Activated CD4-positive, alpha-beta T cell treated with anti-CD3 and anti-CD28 coated beads for 1 hour (primary cell): Measurements from ENCODE around the gene COL28A1.
"Not testable (repeated sequence)": the region's sequence is repeated elsewhere in the genome, so short reads cannot be mapped to it uniquely, and the experiment has no call there.

ENCODE experiments used
- DNase-seq: peaks from one replicate; pipeline ENCODE4 v3.0.0-alpha.2; 2020

The COL28A1 gene

DNA sequence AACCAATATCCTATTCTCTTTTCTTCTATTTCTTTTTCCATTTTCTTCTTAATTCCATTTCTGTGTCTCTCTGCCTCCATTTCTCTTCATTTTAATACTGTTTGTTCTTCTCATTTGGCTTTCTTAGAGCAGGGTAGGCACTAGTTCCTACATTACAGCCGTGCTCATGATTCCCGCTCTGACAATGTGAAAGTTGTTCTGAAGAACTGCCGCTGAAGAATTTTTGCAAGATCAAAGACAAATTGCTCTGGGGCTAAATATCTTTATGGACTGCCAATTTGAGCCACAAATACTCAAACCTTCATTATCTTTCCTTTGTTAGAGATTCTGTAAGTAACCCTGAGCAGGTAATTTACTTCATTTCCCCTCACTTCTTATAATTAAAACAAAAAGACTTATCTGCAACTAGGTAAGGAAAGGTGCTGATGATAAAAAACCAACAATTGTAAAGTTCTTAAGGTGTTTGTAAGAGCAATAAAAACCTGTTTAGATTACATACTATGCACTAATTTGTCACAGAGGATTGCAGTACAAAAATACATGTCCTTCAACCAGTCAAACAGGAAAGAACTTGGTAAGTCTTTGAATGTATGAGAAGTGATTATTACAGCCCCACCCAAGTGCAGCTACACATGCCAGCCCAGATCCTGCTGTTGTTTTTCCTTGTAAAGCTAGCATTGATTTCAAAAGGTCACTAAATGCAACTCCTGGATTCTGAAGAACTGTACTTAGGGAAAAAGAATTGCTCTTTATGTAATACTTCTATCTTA, 127.5 kb downstream of the COL28A1 start:
- no peak for DNase-seq

DNA sequence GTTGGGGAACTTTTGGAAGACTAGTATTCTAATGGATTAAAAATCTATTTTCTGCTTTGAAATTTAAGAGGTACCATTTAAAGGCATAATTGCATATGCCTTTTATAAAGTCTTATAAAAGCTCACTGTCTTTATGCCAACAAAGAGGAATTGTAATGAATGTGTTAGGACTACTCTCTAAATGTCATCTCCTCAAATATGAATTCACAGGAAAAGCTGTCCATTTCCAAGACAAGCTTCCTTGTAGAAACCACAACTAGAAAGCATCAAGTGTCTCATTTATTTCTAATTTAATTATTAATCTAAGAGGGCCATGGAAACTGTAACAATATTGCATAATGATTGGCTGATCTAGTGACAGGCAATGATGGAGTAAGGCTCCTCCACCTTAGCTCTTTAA, 130.2 kb downstream of the COL28A1 start:
- no peak for DNase-seq

- no peak for DNase-seq
Observed at GRCh38 chr7:7399707-7400106, 136.0 kb downstream of the COL28A1 start.

- no peak for DNase-seq
Observed at GRCh38 chr7:7395785-7396184, 139.9 kb downstream of the COL28A1 start.

DNA sequence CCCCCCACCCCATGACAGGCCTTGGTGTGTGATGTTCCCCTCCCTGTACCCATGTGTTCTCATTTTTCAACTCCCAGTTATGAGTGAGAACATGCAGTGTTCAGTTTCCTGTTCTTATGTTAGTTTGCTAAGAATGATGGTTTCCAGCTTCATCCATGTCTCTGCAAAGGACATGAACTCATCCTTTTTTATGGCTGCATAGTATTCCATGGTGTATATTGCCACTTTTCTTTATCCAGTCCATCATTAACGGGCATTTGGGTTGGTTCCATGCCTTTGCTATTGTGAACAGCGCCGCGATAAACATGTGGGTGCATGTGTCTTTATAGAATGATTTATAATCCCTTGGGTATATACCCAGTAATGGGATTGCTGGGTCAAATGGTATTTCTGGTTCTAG, 147.5 kb downstream of the COL28A1 start:
- DNase-seq = not testable (repeated sequence)

GRCh38 chr7:7385421-7385820, 150.3 kb downstream of the COL28A1 start:
- no peak for DNase-seq

DNA sequence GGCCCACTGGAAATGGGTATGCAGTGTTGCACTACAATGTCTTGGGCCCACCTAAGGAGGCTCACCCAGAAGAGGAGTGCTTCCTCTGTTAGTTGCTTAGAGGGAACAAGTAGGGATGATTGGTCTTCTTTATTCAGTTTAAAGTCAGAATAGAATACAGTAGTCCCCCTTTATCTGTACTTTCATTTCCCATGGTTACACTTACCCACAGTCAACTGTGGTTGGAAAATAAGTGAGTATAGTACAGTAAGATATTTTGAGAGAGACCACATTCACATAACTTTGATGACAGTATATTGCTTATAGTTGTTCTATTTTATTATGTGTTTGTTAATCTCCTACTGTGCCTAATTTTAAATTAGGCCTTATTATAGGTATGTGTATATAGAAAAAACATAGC, 151.4 kb downstream of the COL28A1 start:
- no peak for DNase-seq

DNA sequence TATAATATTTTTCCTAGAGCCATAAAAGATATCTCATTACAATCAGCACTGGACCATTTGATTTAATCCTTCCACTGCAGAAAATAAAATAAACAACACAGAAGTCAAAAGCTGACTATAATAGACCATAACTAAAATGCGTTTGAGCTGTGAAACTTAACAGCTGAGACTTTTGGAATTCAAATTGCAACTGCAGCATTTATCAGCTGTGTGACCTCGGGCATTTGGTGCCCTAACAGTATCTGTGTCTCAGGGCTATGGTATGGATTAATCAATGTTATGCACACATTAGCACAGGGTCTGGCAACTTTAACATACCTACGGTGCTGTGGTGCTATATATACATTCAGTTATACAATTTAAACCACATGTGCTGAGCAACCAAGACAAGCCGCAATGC, 160.1 kb downstream of the COL28A1 start:
- no peak for DNase-seq

DNA sequence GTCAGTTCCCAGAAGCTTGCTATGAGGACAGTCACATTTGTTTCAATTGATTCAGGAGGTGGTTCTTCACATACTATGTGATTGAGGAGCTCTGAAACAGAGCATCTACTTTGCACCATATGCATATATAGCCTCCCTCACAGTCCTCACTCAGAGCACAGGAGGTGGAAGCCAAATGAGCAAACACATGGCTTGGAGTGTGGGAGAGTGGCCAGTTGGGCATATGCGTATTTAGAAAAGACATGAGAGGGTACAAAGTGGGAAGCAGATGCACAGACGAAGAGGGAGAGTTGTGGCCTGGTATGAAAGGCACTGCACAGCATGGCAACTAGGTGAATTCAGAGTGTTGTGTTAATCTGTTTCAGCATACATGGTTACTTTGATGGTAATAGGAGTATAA, 165.6 kb downstream of the COL28A1 start:
- DNase-seq = no peak

- no peak for DNase-seq
Observed at GRCh38 chr7:7369134-7369533, 166.5 kb downstream of the COL28A1 start.

GRCh38 chr7:7354674-7355073, 181.0 kb downstream of the COL28A1 start:
- DNase-seq = no peak

DNA sequence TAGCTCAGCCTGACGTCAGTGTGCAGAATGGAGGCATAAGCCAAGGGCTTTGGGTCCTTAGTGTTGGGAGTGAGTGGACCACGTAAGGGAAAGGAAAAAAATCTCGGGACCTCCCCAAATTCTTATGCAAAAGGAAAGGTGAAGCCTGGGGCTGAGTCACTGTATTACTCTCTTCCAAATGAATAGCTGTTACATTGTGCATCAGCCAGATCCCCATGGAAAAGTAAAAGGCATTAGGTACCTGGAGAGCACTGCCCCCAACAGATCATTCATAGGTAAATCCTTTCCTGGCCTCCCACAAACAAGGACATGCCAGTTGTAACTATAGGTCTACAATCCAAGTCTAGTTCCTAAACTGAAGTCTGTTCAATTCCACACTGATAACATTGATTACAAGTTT, 182.8 kb downstream of the COL28A1 start:
- DNase-seq = no peak

DNA sequence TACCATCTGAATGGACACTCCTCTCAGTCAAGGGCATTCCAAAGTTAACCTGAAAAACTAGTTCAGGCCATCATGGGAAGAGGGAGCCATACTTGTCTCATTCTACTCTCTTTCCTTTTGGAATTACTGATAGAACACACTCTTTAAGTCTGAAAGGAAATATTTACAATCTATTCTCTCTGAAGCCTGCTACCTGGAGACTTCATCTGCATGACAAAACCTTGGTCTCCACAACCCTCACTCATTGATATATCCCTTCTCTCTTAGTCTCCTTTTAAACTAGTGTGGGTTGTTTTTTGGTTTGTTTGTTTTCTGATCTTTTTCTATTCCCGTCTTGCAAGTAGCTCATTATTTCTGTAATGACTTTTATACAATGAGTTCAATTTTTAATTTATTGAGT, 183.8 kb downstream of the COL28A1 start:
- DNase-seq = no peak

- DNase-seq = no peak
Observed at GRCh38 chr7:7351156-7351555, 184.5 kb downstream of the COL28A1 start.

GRCh38 chr7:7349156-7349555, 186.5 kb downstream of the COL28A1 start:
- no peak for DNase-seq

DNA sequence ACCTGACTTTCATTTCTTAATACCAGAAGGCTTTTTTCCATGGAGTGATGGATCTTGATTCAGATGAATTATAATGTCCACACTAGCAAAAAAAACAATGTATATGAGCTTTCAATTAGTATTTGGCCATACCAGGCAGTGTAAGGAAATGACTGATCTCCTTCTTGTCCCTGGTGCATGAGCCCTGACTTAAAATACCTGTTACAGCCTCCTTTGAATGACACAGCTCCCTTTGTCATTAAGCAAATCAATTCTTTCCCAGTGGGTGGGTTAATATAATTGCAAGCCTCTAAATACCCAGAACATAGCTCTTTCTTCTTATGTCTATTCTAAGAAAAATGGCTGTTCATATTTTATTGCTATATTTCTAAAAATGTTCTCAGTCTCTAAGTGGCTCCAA, 188.6 kb downstream of the COL28A1 start:
- DNase-seq = no peak

- DNase-seq = no peak
Observed at GRCh38 chr7:7344583-7344982, 191.1 kb downstream of the COL28A1 start.

DNA sequence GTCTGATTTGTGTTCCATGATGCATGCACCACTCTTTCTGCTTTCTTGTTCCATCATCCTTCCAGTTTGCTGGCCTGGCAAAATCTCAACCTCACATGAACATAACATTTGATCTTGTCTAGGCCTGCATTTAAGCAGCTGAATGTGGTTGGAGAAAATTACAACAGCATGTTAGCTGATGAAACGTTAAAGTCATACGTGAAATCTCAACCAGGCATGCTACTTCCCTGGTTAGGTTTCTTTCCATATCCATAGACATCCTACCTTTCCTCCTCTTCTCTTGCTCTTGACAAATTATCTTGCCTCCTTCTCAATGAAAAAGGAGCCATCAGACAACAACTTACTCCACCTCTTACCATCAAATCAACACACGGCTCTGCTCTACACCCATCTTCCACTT, 199.8 kb downstream of the COL28A1 start:
- DNase-seq = no peak

GRCh38 chr7:7335215-7335614, 200.5 kb downstream of the COL28A1 start:
- DNase-seq = no peak

GRCh38 chr7:7333610-7334009, 202.1 kb downstream of the COL28A1 start:
- no peak for DNase-seq

- DNase-seq = no peak
Observed at GRCh38 chr7:7331523-7331922, 204.2 kb downstream of the COL28A1 start.

- DNase-seq = no peak
Observed at GRCh38 chr7:7330997-7331396, 204.7 kb downstream of the COL28A1 start.

DNA sequence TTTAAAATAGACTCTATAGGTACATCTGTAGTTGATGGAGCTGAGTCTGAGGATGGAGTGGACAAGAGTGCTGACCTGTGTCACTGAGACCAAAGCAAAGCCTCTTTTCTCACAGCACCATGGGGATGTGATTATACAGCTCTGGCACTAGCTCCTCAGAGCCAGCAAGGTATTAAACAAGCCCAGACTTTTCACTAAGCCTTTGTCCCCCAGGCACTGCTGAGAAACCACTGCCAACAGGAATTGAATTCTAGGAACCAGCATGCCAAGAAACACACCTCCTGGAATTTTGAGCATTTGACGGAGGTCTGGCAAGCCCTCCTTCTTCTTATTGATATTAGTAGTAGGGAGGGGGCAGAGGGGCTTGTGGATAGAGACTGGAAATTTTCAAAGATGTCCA, 206.3 kb downstream of the COL28A1 start:
- no peak for DNase-seq

DNA sequence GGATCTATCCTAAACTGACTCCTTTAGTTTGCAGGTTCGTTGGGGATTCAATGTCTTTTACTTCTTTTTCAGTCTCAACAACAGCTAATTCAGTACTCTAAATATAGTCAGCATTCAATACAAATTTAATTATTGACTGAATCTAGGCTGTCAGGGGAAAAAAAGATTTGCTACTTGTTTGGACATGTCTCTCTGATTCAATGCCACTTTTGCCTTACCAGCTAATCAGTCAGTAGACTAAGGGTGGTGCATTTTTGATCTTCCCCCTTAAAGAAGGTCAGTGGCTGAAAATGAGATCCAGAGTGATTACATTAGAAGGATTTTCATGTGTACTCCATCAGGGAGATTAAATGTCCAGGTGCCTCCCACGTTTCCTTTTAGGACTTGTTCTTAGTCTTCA, 208.2 kb downstream of the COL28A1 start:
- no peak for DNase-seq

DNA sequence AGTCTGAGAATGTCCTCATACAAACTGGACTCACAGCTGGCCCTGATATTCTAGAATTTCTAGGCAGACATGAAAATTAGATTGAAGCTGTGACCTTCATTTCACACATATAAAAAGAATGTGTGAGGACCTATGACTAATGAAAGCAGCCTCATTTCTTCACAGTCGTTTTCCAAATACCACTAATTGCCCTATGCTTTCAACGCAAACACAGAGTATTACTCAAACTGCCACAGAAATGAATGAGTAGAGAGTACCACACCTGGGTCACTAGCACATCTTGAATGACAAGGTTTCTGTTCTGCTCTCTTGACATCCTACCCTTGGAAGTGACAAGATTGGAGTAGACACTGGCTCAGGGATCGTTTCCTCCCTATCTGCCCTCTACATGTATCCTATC, 211.0 kb downstream of the COL28A1 start:
- DNase-seq = no peak
